ENCODE data around the gene NETO2. TPM values are rescaled to one million over a fixed set of nuclear protein-coding genes. Genes with fewer than 3 reads are reported as not detected.

Gene NETO2
- total and polyA plus RNA-seq, 12 donors: 1.3 to 5.3 (median 2.2) TPM

DNA sequence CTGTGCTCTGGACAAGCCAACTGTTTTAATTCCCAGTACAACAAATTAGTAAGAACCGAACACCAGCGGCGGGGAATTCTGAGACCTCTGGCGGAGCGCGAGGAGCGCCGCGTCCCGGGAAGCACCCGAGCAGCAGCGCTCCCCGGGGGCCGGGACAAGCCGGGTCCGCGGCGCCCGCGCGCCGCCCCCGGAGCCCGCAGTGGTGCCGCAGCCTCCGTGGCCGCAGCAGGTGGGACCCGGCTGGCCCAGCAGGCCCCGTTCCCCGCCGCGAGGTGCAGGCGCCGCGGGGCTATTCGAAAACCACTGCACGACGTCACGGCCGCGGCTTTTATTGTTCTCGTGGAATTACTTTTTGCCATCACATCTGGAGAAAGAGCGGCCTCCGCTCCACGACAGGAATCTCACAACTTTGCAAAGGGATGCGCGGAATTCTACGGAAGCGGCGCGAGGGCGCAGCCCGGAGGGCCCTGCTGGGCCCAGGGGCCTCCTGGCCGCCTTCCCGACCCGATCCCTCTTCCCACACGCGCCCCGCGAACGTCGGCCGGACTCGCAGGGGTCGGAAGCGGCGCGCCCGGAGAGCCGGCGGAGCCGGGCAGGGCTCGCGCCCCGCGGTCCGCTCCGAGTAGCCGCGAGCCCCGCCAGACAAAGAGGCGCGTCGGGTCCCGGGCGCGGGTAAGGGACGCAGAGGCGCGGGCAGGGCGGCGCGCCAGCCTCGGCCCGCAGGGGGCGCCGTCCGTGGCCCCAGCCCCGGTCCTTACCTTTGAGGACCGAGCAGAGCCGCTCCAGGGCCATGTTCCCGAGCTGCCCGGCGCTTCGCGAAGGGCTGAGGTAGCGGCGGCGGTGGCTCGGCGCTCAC, 696 bp downstream of the NETO2 start:
- Histone ChIP-seq H3K9me3 (no peaks in the 10 kb centered on the region), H3K36me3 (no peaks in the 10 kb centered on the region), H3K4me1 (peaks cover 0 to 19% (median 6%) of the 10 kb centered on the region in 9 donors), H3K27ac (peak overlapping the region in 9 of 10 donors; percentile 40 to 83 (median 71)), H3K4me3 (peak overlapping the region; percentile 48 to 69 (median 60)), H3K27me3 (peaks cover 0 to 16% (median 0%) of the 10 kb centered on the region in 7 donors)
- WGBS, 2 donors: 1% methylated on average over 95 to 111 of the region's 111 CpGs
- peak; percentile 43 to 79 (median 68) for ATAC-seq
- intact Hi-C loops (cut with DNase I): loop anchor here in 8 of 10 donors (2.0 to 5.0 kb wide), 8 partner anchors 106 to 1019 kb away; partner anchors contain the start of gene ABCC12 (in 4 of the 8)
- TF ChIP-seq, protein P1, sequence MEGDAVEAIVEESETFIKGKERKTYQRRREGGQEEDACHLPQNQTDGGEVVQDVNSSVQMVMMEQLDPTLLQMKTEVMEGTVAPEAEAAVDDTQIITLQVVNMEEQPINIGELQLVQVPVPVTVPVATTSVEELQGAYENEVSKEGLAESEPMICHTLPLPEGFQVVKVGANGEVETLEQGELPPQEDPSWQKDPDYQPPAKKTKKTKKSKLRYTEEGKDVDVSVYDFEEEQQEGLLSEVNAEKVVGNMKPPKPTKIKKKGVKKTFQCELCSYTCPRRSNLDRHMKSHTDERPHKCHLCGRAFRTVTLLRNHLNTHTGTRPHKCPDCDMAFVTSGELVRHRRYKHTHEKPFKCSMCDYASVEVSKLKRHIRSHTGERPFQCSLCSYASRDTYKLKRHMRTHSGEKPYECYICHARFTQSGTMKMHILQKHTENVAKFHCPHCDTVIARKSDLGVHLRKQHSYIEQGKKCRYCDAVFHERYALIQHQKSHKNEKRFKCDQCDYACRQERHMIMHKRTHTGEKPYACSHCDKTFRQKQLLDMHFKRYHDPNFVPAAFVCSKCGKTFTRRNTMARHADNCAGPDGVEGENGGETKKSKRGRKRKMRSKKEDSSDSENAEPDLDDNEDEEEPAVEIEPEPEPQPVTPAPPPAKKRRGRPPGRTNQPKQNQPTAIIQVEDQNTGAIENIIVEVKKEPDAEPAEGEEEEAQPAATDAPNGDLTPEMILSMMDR (IDR thresholded peaks at IDR 0.05): peak; percentile 46 to 73 (median 57)
- DNase-seq: peak; percentile 21 to 59

- Histone ChIP-seq H3K27ac (peak overlapping the region in 9 of 10 donors; percentile 40 to 83 (median 71)), H3K27me3 (peaks cover 0 to 16% (median 0%) of the 10 kb centered on the region in 7 donors), H3K36me3 (no peaks in the 10 kb centered on the region), H3K4me3 (peak overlapping the region in 9 of 10 donors; percentile 48 to 69 (median 62)), H3K4me1 (peaks cover 0 to 19% (median 6%) of the 10 kb centered on the region in 9 donors), H3K9me3 (no peaks in the 10 kb centered on the region)
- TF ChIP-seq, protein P1 (IDR thresholded peaks at IDR 0.05): no peak
- intact Hi-C loops (cut with DNase I): loop anchor here in 8 of 10 donors (2.0 to 5.0 kb wide), 8 partner anchors 105 to 1020 kb away; partner anchors contain the start of gene ABCC12 (in 4 of the 8)
- ATAC-seq: peak in 3 of 8 donors; percentile 23 to 26 (median 25)
- WGBS, 2 donors: 1% methylated on average over 8 of the region's 8 CpGs
- DNase-seq: no peak
Observed at GRCh38 chr16:47142486-47142820, 1.3 kb downstream of the NETO2 start.

GRCh38 chr16:47141773-47142485, 1.8 kb downstream of the NETO2 start:
- Histone ChIP-seq H3K27me3 (peaks cover 0 to 16% (median 0%) of the 10 kb centered on the region in 7 donors), H3K27ac (peak overlapping the region in 3 of 10 donors; percentile 71 to 82 (median 77)), H3K4me3 (peak overlapping the region; percentile 13 to 69 (median 60)), H3K36me3 (no peaks in the 10 kb centered on the region), H3K9me3 (no peaks in the 10 kb centered on the region), H3K4me1 (peaks cover 0 to 19% (median 6%) of the 10 kb centered on the region in 9 donors)
- peak; percentile 78 to 96 (median 90) for ATAC-seq
- intact Hi-C loops (cut with DNase I): loop anchor here in 9 of 10 donors (1.0 to 5.0 kb wide), 10 partner anchors 105 to 1023 kb away; partner anchors contain the start of gene ABCC12 (in 4 of the 9)
- peak; percentile 77 to 80 for DNase-seq
- TF ChIP-seq, protein P1 (IDR thresholded peaks at IDR 0.05): peak; percentile 77 to 98 (median 90)
- 1% methylated on average over 26 of the region's 26 CpGs for WGBS, 2 donors

- ATAC-seq: no peak
- 86 to 89% methylated on average over 4 of the region's 4 CpGs for WGBS, 2 donors
- no peaks in the 10 kb centered on the region for H3K36me3 ChIP-seq
- TF ChIP-seq, protein P1 (IDR thresholded peaks at IDR 0.05): no peak
- H3K27ac ChIP-seq: no peak overlapping the region
- H3K4me1 ChIP-seq: peaks cover 0 to 27% (median 6%) of the 10 kb centered on the region in 9 donors
- intact Hi-C loops (cut with DNase I): loop anchor here in 9 of 10 donors (1.0 to 5.0 kb wide), 7 partner anchors 103 to 1024 kb away; partner anchors contain the start of gene ABCC12 (in 4 of the 9)
- no peaks in the 10 kb centered on the region for H3K9me3 ChIP-seq
- no peak overlapping the region for H3K4me3 ChIP-seq
- no peak for DNase-seq
- H3K27me3 ChIP-seq: peaks cover 0 to 15% (median 0%) of the 10 kb centered on the region in 7 donors
Observed at GRCh38 chr16:47140686-47141085, 3.1 kb downstream of the NETO2 start.
